ENCODE measurements around the gene B3GALT4.

B3GALT4 gene

GRCh38 chr6:33286946-33287914 is 10.3 kb downstream of the B3GALT4 start:
- no peaks in the 10 kb centered on the region for H3K4me1 ChIP-seq (ENCODE audit: insufficient read depth, poor library complexity, severe bottlenecking)
- no peaks in the 10 kb centered on the region for H3K27me3 ChIP-seq (ENCODE audit: insufficient read depth, poor library complexity, severe bottlenecking)
- no peaks in the 10 kb centered on the region for H3K9me3 ChIP-seq (ENCODE audit: severe bottlenecking)
- ATAC-seq (ENCODE audit: low read depth) (no peak), DNase-seq (ENCODE audit: low spot score) (no peak)
- H3K4me3 ChIP-seq (ENCODE audit: severe bottlenecking), result no peak overlapping the region
- H3K27ac ChIP-seq (ENCODE audit: poor library complexity, severe bottlenecking), result no peak overlapping the region
- no peak for TF ChIP-seq CTCF (IDR thresholded peaks at IDR 0.05; ENCODE audit: poor library complexity, severe bottlenecking)
- H3K36me3 ChIP-seq (ENCODE audit: low read depth), result peaks cover 70% of the 10 kb centered on the region

DNA sequence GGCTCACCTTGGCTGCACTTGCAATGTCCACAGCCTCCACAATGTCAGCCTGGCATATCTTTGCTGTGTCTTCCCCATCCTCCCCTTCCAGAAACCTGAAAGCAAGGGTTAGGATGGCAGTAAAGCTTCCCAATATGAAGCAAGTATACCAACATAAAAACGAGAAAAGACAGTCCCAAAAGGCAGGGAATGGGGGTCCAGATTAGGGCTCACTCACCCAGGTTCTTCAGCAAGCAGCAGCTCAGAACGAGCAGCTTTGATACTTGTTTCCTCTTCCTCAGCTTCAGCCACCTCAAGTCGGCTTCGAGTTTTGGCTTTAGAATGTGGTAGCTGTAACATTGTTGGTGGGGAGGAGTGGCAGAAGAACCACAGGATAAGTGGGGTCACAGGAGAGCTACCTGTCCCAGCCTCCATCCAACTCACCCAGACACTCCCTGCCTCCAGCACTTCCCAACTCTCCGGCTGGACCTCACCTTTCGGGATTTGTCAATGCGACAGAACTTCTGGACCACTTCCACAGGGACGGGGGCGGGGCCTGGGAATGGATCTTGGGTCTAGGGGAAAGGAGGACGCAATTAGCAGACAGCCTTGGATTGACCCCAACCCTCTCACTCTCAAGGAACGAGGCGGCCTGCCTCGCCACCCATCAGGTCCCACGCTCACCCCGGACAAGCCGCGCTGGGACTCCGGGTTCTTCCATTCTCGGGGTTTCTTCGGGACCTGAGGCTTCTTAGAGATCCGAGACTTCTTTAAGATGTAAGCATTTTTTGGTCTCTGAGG is 11.4 kb downstream of the B3GALT4 start:
- Histone ChIP-seq H3K27me3 (ENCODE audit: insufficient read depth, poor library complexity, severe bottlenecking) (no peaks in the 10 kb centered on the region), H3K4me1 (ENCODE audit: insufficient read depth, poor library complexity, severe bottlenecking) (no peaks in the 10 kb centered on the region), H3K9me3 (ENCODE audit: severe bottlenecking) (no peaks in the 10 kb centered on the region), H3K4me3 (ENCODE audit: severe bottlenecking) (peak overlapping the region; percentile 76), H3K27ac (ENCODE audit: poor library complexity, severe bottlenecking) (peak overlapping the region; percentile 23), H3K36me3 (ENCODE audit: low read depth) (peaks cover 63% of the 10 kb centered on the region)
- DNase-seq (ENCODE audit: low spot score), result no peak
- ATAC-seq (ENCODE audit: low read depth), result no peak
- no peak for TF ChIP-seq CTCF (IDR thresholded peaks at IDR 0.05; ENCODE audit: poor library complexity, severe bottlenecking)

GRCh38 chr6:33288921-33289783 is 12.2 kb downstream of the B3GALT4 start, which contains the start of the genes PFDN6 and WDR46:
Gene PFDN6 (plus strand): TSS chr6:33289601. CDS start chr6:33289857, 256 bp downstream.
Gene WDR46 (minus strand): TSS chr6:33289239. CDS start chr6:33289170, 69 bp downstream.
- peaks cover 59% of the 10 kb centered on the region for H3K36me3 ChIP-seq (ENCODE audit: low read depth)
- H3K27ac ChIP-seq (ENCODE audit: poor library complexity, severe bottlenecking), result peak within 1 kb of the TSS; percentile 23
- H3K4me3 ChIP-seq (ENCODE audit: severe bottlenecking), result peak within 1 kb of the TSS; percentile 76
- ATAC-seq (ENCODE audit: low read depth) (peak; percentile 95), DNase-seq (ENCODE audit: low spot score) (no peak)
- no peaks in the 10 kb centered on the region for H3K27me3 ChIP-seq (ENCODE audit: insufficient read depth, poor library complexity, severe bottlenecking)
- H3K9me3 ChIP-seq (ENCODE audit: severe bottlenecking), result no peaks in the 10 kb centered on the region
- no peak for TF ChIP-seq CTCF (IDR thresholded peaks at IDR 0.05; ENCODE audit: poor library complexity, severe bottlenecking)
- H3K4me1 ChIP-seq (ENCODE audit: insufficient read depth, poor library complexity, severe bottlenecking), result no peaks in the 10 kb centered on the region

DNA sequence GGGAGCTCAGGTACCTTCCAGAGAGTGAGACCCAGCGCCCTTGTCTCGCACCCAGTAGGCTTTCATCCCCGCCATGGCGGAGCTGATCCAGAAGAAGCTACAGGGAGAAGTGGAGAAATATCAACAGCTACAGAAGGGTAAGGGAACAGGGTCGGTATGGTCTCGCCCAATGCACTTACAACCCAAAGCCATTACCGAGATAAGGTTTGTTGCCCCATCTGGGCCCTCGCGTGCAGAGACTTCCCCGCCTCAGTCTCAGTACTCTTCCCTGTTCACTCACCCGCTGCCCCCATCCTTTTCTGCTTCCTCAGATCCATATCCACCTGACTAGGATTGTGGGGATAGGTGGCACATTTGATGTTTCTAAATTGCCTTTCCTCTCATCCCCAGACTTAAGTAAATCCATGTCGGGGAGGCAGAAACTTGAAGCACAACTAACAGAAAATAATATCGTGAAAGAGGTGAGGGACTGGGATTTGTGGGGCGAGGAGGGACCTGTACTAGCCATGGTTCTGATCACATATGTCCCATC is 12.9 kb downstream of the B3GALT4 start:
- Histone ChIP-seq H3K9me3 (ENCODE audit: severe bottlenecking) (no peaks in the 10 kb centered on the region), H3K27me3 (ENCODE audit: insufficient read depth, poor library complexity, severe bottlenecking) (no peaks in the 10 kb centered on the region), H3K4me1 (ENCODE audit: insufficient read depth, poor library complexity, severe bottlenecking) (no peaks in the 10 kb centered on the region), H3K4me3 (ENCODE audit: severe bottlenecking) (peak overlapping the region; percentile 76), H3K27ac (ENCODE audit: poor library complexity, severe bottlenecking) (peak overlapping the region; percentile 23), H3K36me3 (ENCODE audit: low read depth) (peaks cover 57% of the 10 kb centered on the region)
- no peak for TF ChIP-seq CTCF (IDR thresholded peaks at IDR 0.05; ENCODE audit: poor library complexity, severe bottlenecking)
- DNase-seq (ENCODE audit: low spot score) (no peak), ATAC-seq (ENCODE audit: low read depth) (peak; percentile 26)

All from RWPE2 (cell line).